K562 (cell line): ENCODE data around the gene RBPJL. TPM values are rescaled to one million over a fixed set of nuclear protein-coding genes. Genes with fewer than 3 reads are reported as not detected.

ENCODE experiments used
- ATAC-seq: fragments of 200-7000 bp; cut with Tn5 transposase; 3 replicates; pipeline ENCODE4 v1.9.1; 2020; ENCODE audit warnings: moderate library complexity
- BruUV-seq: library from RNA; stranded (reverse); fragments of 400-500 nt; replicated peaks from 2 replicates; lab custom pipeline; 2021; lab: Mats Ljungman, UMichigan
- CTCF ChIA-PET: fragments of 300-600 bp; formaldehyde crosslinking; extraction: SDS; loops from one replicate; lab custom pipeline; 2021; ENCODE audit warnings: low intra/inter-chr PET ratio; lab: Yijun Ruan, JAX
- POLR2A ChIA-PET: fragments of 300-600, 350-650 bp; sonication (Branson Sonifier 250); formaldehyde crosslinking; extraction: SDS; loops from one replicate; lab custom pipeline; 2021; ENCODE audit warnings: antibody characterized with exemption, inconsistent platforms; lab: Yijun Ruan, JAX
- DNase-seq, 4 experiments: peaks; one replicate each; pipeline versions ENCODE4 v3.0.0 to v3.0.0-alpha.2; 2011 to 2018; ENCODE audit warnings: low spot score in 3 of 4, mixed read lengths in 3 of 4; ENCODE audit errors: extremely low read depth in 1 of 4
- FAIRE-seq: peaks from 2 replicates; lab custom pipeline; 2011; peaks lifted over from hg19 to GRCh38; lab: Jason Lieb, UNC
- H2AFZ ChIP-seq: 2 replicates; pipeline ENCODE4 v1.6.0; 2011; ENCODE audit warnings: low read depth, low read length, control low read depth, inconsistent platforms
- H3K27ac ChIP-seq: fragments of 200-600 bp; 3 replicates; pipeline ENCODE4 v1.8.0; 2011; ENCODE audit warnings: low read depth, mild to moderate bottlenecking, control low read depth, inconsistent platforms, low read length, moderate library complexity, mixed read lengths; ENCODE audit errors: extremely low read depth
- H3K27me3 ChIP-seq, 2 experiments: fragments of 300-600 bp in 1 of 2; 2 replicates in 1 of 2; 3 replicates in 1 of 2; pipeline versions ENCODE4 v1.6.0 to v1.8.0; 2011; ENCODE audit warnings: inconsistent platforms in 2 of 2, low read length in 2 of 2, mild to moderate bottlenecking in 1 of 2, mixed read lengths in 1 of 2, moderate library complexity in 1 of 2; ENCODE audit not compliant: control insufficient read depth in 2 of 2, insufficient read depth in 2 of 2
- H3K36me3 ChIP-seq: fragments of 300-600 bp; 3 replicates; pipeline ENCODE4 v1.8.0; 2011; ENCODE audit warnings: mild to moderate bottlenecking, low read length, inconsistent platforms; ENCODE audit not compliant: control insufficient read depth, insufficient read depth
- H3K4me1 ChIP-seq, 2 experiments: fragments of 200-600 bp in 1 of 2; replicated peaks in 1 of 2; 2 replicates in 1 of 2; 3 replicates in 1 of 2; pipeline versions ENCODE4 v1.5.1 to v1.8.0; 2011; ENCODE audit warnings: inconsistent platforms in 2 of 2, low read length in 2 of 2, mild to moderate bottlenecking in 1 of 2, mixed read lengths in 1 of 2, moderate library complexity in 1 of 2; ENCODE audit not compliant: control insufficient read depth in 2 of 2, insufficient read depth in 2 of 2
- H3K4me2 ChIP-seq: 2 replicates; pipeline ENCODE4 v1.6.1; 2011; ENCODE audit warnings: low read length, control low read depth, inconsistent platforms, mixed read lengths; ENCODE audit not compliant: insufficient read depth
- H3K4me3 ChIP-seq: fragments of 200-600 bp; sonication (generic), shearing (Covaris generic); 2 replicates; pipeline ENCODE4 v1.5.1; 2016; ENCODE audit warnings: control low read depth, inconsistent platforms
- H3K79me2 ChIP-seq: fragments of 200-600 bp; 3 replicates; pipeline ENCODE4 v1.8.0; 2011; ENCODE audit warnings: low read length, inconsistent platforms; ENCODE audit not compliant: control insufficient read depth, insufficient read depth
- H3K9ac ChIP-seq, 2 experiments: 2 replicates each; pipeline versions ENCODE4 v1.6.0 to v1.6.1; 2011; ENCODE audit warnings: low read depth in 2 of 2, low read length in 2 of 2, control low read depth in 1 of 2, inconsistent platforms in 1 of 2, mild to moderate bottlenecking in 1 of 2, mixed read lengths in 1 of 2; ENCODE audit not compliant: insufficient read depth in 1 of 2
- H3K9me1 ChIP-seq: one replicate; pipeline ENCODE4 v1.6.0; 2011; ENCODE audit warnings: inconsistent platforms, mild to moderate bottlenecking, low read length, moderate library complexity; ENCODE audit not compliant: control insufficient read depth, insufficient read depth
- H3K9me3 ChIP-seq: replicated peaks from 2 replicates; pipeline ENCODE4 v1.5.1; 2011; ENCODE audit warnings: low read depth, low read length, inconsistent platforms; ENCODE audit not compliant: control insufficient read depth, insufficient read depth
- H4K20me1 ChIP-seq: replicated peaks from 2 replicates; pipeline ENCODE4 v1.6.1; 2011; ENCODE audit warnings: low read length, inconsistent platforms, mixed read lengths; ENCODE audit not compliant: control insufficient read depth, insufficient read depth
- MTA1 ChIP-seq: fragments of 450-650 bp; IDR thresholded peaks from 2 replicates; pipeline ENCODE4 v1.6.1; 2017; ENCODE audit warnings: borderline replicate concordance
- NBN ChIP-seq: fragments of 450-650 bp; IDR thresholded peaks from 2 replicates; pipeline ENCODE4 v1.6.1; 2016; ENCODE audit warnings: low read depth, mild to moderate bottlenecking
- NCOA1 ChIP-seq: fragments of 450-650 bp; IDR thresholded peaks from 2 replicates; pipeline ENCODE4 v1.6.1; 2016; ENCODE audit warnings: low read depth
- SRSF7 ChIP-seq: fragments of 200-400 bp; formaldehyde crosslinking; optimal IDR thresholded peaks from 2 replicates; pipeline ENCODE3; 2017; ENCODE audit warnings: mild to moderate bottlenecking, low read depth, low read length
- ZFX ChIP-seq: sonication (generic); formaldehyde crosslinking; IDR thresholded peaks from 2 replicates; pipeline ENCODE4 v1.8.0; 2022; ENCODE audit warnings: mild to moderate bottlenecking, missing genetic modification reagents, moderate library complexity
- ZNF324 ChIP-seq: fragments of 250-450 bp; sonication (Bioruptor Pico); IDR thresholded peaks from 2 replicates; pipeline ENCODE4 v1.4.0; 2020; ENCODE audit warnings: mild to moderate bottlenecking
- ZNF695 ChIP-seq: fragments of 450-650 bp; formaldehyde crosslinking; IDR thresholded peaks from 2 replicates; pipeline ENCODE4 v1.4.0; 2020; ENCODE audit warnings: mild to moderate bottlenecking, moderate library complexity
- WGBS: fragments of 100-300 bp; shearing (Covaris generic); methylation state at CpG from one replicate; pipeline ENCODE4 v1.1.6; 2016; ENCODE audit warnings: low coverage, mixed read lengths; ENCODE audit not compliant: insufficient coverage; ENCODE audit errors: missing lambda C conversion rate; 5-methylcytosine and 5-hydroxymethylcytosine counted together
- in situ Hi-C: fragments of 300-500 bp; cut with MboI; formaldehyde crosslinking; loops from 4 replicates; pipeline ENCODE4 v1.15.0; 2018; ENCODE audit warnings: inconsistent platforms, mixed read lengths
- intact Hi-C: fragments of 100-400 bp; cut with micrococcal nuclease; formaldehyde crosslinking; loops from 2 replicates; pipeline ENCODE4 v1.14.2; 2022
- polyA plus RNA-seq, 8 experiments: library from polyadenylated mRNA; depleted of rRNA in 4 of 8; stranded (reverse) in 5 of 8; unstranded in 3 of 8; fragments of >200 nt; fragmentation: Nextera tagmentation in 2 of 8; fragmentation: Illumina TruSeq in 1 of 8; extraction: Ambion mirVana in 2 of 8; extraction: Trizol in 1 of 8; gene quantifications; 2 replicates each; pipeline versions ENCODE4 v1.2.1 to v1.2.3, GENCODE V29; 2011 to 2014; ENCODE audit warnings: inconsistent platforms in 1 of 8, missing spikeins in 1 of 8
- total RNA-seq, 7 experiments: library from RNA; depleted of rRNA in 6 of 7; stranded (reverse); fragments of >200 nt in 6 of 7; fragmentation: Illumina TruSeq in 2 of 7; extraction: Trizol in 2 of 7; gene quantifications; 2 replicates each; pipeline versions ENCODE4 v1.2.1 to v1.2.3, GENCODE V29; 2011 to 2021; ENCODE audit warnings: low replicate concordance in 1 of 7

RBPJL gene
- total and polyA plus RNA-seq, 9 of the 15 experiments (the other 6 are each of a cell fraction or from before 2014, with no cell fraction given), result not detected

- POLR2A ChIA-PET, result interaction anchor here (1.1 to 1.4 kb wide), 3 partner anchors 9 to 13 kb away, joined by 3 to 7 read pairs (median 3); partner anchors contain the start of gene SYS1
- no peak overlapping the region for H3K4me3 ChIP-seq
- in situ Hi-C loops, result no loop called here
- 45% methylated on average over 9 of the region's 9 CpGs for WGBS
- no peak for TF ChIP-seq NCOA1
- TF ChIP-seq NBN, result no peak
- TF ChIP-seq SRSF7, result no peak
- no peak for TF ChIP-seq ZNF695 (CRISPR knock-in tag)
- no peak for TF ChIP-seq MTA1
- no peak for TF ChIP-seq ZNF324 (CRISPR knock-in tag)
- TF ChIP-seq ZFX (CRISPR knock-in tag), result no peak
- no peak overlapping the region for H3K27ac ChIP-seq
- H3K9me1 ChIP-seq, result no peaks in the 10 kb centered on the region
- no peaks in the 10 kb centered on the region for H3K79me2 ChIP-seq
- ATAC-seq, result no peak
- H3K4me1 ChIP-seq, result peaks cover 0 to 20% of the 10 kb centered on the region in 2 experiments; a peak in 4 of 5 replicates
- H2AFZ ChIP-seq, result no peak overlapping the region
- DNase-seq, result no peak
- no peaks in the 10 kb centered on the region for H3K27me3 ChIP-seq
- no peaks in the 10 kb centered on the region for H4K20me1 ChIP-seq
- H3K4me2 ChIP-seq, result no peak overlapping the region
- CTCF ChIA-PET, result no interaction called here
- intact Hi-C loops, result no loop called here
- H3K36me3 ChIP-seq, result no peaks in the 10 kb centered on the region
- no TSS peak for BruUV-seq
- H3K9me3 ChIP-seq, result no peaks in the 10 kb centered on the region
- no peak overlapping the region for H3K9ac ChIP-seq
- FAIRE-seq, result no peak
These were observed 48.0 kb downstream of the RBPJL start for GRCh38 chr20:45354423-45355208.
